GM21717 (cell line): ENCODE data around the gene STAG1.
"Not testable (repeated sequence)": the region's sequence is repeated elsewhere in the genome, so short reads cannot be mapped to it uniquely, and the experiment has no call there.

Source experiments
- ATAC-seq: cut with Tn5 transposase; IDR thresholded peaks from one replicate; pipeline ENCODE4 v1.9.1; 2021; ENCODE audit warnings: mild to moderate bottlenecking, moderate library complexity; ENCODE audit not compliant: unreplicated experiment

Gene STAG1

GRCh38 chr3:136752172-136752421 lies at the start of gene STAG1:
Gene STAG1 (minus strand): TSS chr3:136752378. CDS start chr3:136630898, 121,480 bp downstream.
- no peak for ATAC-seq

DNA sequence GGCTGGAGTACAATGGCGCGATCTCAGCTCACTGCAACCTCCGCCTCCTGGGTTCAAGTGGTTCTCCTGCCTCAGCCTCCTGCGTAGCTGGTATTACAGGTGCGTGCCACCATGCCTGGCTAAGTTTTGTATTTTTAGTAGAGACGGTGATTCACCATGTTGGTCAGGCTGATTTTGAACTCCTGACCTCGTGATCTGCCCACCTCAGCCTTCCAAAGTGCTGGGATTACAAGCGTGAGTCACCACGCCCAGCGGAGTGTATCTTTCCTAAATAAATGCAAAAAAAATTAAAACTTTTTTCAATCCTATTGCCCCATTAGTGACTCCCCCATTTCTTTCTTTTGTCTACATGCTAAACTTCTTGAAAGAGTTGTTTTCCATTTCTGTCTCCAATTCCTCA lies 49.0 kb upstream of the STAG1 start:
- not testable (repeated sequence) for ATAC-seq

DNA sequence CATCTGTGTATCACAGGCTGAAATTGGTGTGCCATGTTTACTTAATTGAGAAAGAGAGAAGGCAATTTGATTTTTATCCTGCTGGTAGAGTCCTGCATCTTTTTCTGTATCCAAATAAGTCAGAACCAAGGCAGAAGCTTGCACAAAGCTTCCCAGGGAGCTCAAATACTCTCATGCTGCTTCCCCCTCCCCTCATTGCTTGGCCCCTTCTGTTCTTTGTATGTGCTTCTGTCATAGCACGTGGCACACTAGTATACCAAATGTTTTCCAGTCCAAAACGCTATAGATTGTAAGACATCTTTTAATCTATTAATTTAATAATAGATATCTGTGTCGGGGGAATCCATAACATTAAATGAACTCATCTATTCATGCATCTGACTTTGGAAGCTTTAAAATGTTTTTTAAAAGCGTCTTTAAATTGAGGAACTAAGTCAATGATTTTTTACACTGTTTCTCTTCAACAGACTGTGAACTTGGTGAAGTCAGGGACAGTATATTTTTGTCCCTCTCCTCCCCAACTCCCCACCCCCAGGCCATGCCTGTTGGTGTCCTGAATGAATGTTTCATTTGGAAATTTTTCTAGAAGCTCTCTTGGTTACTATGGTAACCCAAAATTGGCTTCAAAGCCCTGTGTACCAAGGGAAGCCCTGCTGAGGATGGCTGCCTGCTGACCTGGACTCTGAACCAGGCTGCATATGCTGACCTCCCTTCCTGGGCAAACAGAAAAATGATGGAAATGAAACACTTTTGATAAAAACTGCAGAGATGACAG lies 40.6 kb upstream of the STAG1 start:
- no peak for ATAC-seq

- ATAC-seq = no peak
Observed at GRCh38 chr3:136790786-136791185, 38.6 kb upstream of the STAG1 start.

GRCh38 chr3:136789976-136790375 lies 37.8 kb upstream of the STAG1 start:
- ATAC-seq = no peak

DNA sequence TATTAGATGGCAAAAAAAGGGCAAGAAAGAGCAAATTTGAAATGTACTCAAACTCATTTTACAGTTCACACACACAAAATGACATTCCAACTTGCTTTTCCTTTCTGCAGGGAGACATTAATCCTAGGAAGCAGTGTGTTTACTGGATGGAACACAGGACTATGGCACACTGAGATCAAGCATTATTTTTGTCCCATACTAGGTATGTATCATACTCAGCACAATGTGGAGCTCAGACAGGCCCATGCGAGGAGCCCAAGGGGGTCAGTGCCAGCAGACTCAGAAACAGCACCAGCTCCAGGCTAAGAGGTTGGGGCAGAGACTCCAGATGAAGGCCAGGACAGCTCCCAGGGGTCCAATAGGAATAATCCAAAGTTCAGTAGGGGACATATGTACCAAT lies 36.0 kb upstream of the STAG1 start:
- ATAC-seq = no peak

DNA sequence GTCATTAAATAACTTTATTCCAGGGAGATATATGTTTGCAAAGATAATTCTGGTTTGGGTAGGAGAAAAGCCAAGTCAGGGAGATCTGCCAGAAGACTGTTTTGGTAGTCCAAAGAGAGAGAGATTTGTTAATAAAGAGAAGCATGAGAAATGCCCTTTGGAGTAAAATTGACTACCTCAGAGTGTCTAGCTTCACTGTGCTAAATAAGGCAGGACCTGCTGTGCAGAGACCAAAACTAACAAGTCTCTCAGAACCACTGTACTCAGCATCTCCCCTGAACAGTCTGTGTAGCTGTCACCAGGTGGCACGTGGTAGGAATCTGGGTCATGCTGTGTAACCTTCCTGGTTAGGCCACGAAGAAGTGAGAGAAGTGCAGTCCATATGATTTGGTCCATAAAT lies 35.2 kb upstream of the STAG1 start:
- ATAC-seq = peak; percentile 84

- ATAC-seq = no peak
Observed at GRCh38 chr3:136783708-136784191, 31.6 kb upstream of the STAG1 start.

GRCh38 chr3:136780741-136781140 lies 28.6 kb upstream of the STAG1 start:
- ATAC-seq = no peak

GRCh38 chr3:136778865-136779264 lies 26.7 kb upstream of the STAG1 start:
- no peak for ATAC-seq

- ATAC-seq = no peak
Observed at GRCh38 chr3:136772709-136773108, 20.5 kb upstream of the STAG1 start.

- ATAC-seq = not testable (repeated sequence)
Observed at GRCh38 chr3:136758160-136759102, 6.3 kb upstream of the STAG1 start.

DNA sequence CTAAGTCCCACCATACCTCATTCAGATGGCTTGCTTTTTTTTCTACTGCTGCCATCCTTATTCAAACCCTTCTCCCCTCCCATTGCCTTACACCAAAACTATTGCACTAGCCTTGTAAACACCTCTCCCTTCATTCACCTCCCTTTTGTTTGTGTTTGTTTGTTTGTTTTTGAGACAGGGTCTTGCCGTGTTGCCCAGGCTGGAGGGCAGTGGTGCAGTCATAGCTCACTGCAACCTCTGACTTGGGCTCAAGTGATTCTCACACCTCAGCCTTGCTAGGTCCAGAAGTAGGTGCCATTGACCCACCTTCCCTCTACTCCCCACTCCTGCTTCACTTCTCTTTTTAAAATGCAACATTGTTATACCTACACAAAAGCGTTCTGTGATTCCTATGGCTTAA lies 3.0 kb upstream of the STAG1 start:
- no peak for ATAC-seq

- ATAC-seq = no peak
Observed at GRCh38 chr3:136753326-136753939, 1.3 kb upstream of the STAG1 start.

GRCh38 chr3:136752422-136753325 lies 496 bp upstream of the STAG1 start:
- ATAC-seq = peak; percentile 86

DNA sequence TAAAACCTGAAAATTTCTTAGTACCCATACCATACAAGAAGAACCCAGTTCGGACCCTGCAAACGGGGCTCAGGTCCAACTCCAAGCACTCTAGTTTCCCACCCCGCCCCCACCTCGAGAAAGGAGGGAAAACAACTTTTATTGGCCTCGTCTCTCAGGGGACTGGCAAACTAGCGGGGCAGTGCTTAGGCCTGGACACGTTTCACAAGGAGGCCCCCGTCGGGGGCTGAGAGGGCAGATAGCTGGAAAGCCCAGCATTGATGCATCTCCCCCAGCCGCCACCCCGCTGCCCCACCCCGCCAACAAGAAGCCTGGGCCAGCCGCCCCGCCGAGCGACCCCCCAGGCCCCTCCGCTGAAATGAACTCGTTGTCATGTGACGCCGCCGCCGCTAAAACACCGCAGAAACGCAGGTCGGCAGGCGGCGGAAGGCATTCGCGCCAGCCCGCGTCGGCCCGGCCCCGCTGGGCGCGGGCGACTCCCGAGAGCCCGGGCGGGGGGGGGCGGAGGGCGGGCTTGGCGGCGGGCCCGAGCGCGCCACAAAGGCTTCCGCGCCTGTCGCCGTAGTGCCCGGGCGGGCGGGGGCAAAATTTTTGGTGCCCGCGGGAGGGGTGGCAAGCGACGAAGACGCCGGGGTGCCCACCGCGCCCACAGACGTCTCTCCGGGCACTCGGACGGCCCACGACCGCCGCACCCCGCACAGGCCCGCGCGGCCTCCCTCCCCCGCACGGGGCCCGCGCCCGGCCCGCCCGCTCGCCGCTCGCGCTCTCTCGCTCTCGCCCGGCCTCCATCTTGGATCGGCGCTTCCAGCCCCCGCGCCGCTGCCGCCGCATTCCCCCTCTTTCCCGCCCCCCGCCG lies 634 bp downstream of the STAG1 start:
- peak; percentile 22 for ATAC-seq

- no peak for ATAC-seq
Observed at GRCh38 chr3:136750897-136751315, 1.3 kb downstream of the STAG1 start.

GRCh38 chr3:136750209-136750896 lies 1.8 kb downstream of the STAG1 start:
- no peak for ATAC-seq

DNA sequence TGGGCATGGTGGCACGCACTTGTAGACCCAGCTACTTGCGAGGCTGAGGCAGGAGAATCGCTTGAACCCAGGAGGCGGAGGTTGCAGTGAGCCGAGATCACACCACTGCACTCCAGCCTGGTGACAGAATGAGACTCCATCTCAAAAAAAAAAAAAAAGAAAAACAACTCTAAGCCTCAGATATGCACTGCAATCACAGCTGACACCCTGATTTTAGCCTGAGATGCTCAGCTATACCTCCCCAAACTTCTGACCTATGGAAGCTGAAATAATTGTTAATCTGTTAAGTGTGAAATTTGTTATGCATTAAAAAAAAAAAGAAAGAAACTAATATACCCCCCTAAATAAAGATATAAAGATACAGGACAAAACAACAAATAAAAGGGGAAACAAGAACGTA lies 2.6 kb downstream of the STAG1 start:
- ATAC-seq = not testable (repeated sequence)
